HepG2 (cell line): ENCODE results near the gene IGHMBP2.

Experiments
- CENPT ChIP-seq: sonication (generic); formaldehyde crosslinking; IDR thresholded peaks from 2 replicates; pipeline ENCODE4 v1.8.0; 2022; ENCODE audit warnings: low read depth, mild to moderate bottlenecking, moderate library complexity, missing genetic modification reagents
- MYNN ChIP-seq: sonication (generic); formaldehyde crosslinking; IDR thresholded peaks from 2 replicates; pipeline ENCODE4 v1.4.0; 2020; ENCODE audit warnings: mild to moderate bottlenecking, low read depth, missing genetic modification reagents
- NFE2L1 ChIP-seq: sonication (generic); formaldehyde crosslinking; IDR thresholded peaks from 2 replicates; pipeline ENCODE4 v1.4.0; 2020; ENCODE audit warnings: missing genetic modification reagents, mild to moderate bottlenecking, borderline replicate concordance
- PITX1 ChIP-seq: sonication (generic); formaldehyde crosslinking; IDR thresholded peaks from 2 replicates; pipeline ENCODE4 v1.5.1; 2020; ENCODE audit warnings: mild to moderate bottlenecking, missing genetic modification reagents
- TF ChIP-seq, protein P1 (sequence below): sonication (generic); formaldehyde crosslinking; IDR thresholded peaks from 2 replicates; pipeline ENCODE4 v1.4.0; 2020; ENCODE audit warnings: mild to moderate bottlenecking, missing genetic modification reagents
- TF ChIP-seq, protein P2 (sequence below), 2 experiments: sonication (generic) in 1 of 2; formaldehyde crosslinking in 1 of 2; IDR thresholded peaks; 2 replicates each; pipeline versions ENCODE4 v1.4.0 to v1.6.1; 2018 to 2020; ENCODE audit warnings: missing genetic modification reagents in 2 of 2, borderline replicate concordance in 1 of 2, low read depth in 1 of 2, mild to moderate bottlenecking in 1 of 2, missing biosample characterization in 1 of 2
- TF ChIP-seq, protein P3 (sequence below): sonication (generic); formaldehyde crosslinking; IDR thresholded peaks from 2 replicates; pipeline ENCODE4 v1.4.0; 2020; ENCODE audit warnings: missing genetic modification reagents
- TF ChIP-seq, protein P4 (sequence below): sonication (generic); formaldehyde crosslinking; IDR thresholded peaks from 2 replicates; pipeline ENCODE4 v1.5.0; 2020; ENCODE audit warnings: mild to moderate bottlenecking, missing genetic modification reagents, moderate library complexity

DNA sequence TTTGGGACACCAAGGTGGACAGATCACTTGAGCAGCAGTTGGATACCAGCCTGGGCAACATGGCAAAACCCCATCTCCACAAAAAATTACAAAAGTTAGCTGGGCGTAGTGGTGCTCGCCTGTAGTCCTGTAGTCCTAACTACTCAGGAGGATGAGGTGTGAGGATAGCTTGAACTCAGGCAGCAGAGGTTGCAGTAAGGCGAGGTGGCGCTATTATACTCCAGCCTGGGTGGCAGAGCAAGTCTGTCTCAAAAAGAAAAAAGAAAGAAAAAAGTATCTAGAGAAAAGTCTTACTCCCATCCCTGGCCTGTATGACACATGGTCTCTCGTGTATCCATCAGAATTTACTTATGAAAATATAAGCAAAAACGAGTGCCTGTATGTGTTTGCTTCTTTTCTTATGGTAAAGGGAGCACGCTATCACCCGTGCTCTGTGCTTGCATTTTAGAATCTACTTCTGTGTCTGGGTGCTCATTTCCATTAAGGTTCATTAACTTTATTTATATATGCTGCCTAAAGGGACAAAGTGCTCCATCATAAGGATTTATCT, 46.6 kb upstream of the IGHMBP2 start:
- no peak for TF ChIP-seq CENPT (CRISPR knock-in tag)
- TF ChIP-seq, protein P1, sequence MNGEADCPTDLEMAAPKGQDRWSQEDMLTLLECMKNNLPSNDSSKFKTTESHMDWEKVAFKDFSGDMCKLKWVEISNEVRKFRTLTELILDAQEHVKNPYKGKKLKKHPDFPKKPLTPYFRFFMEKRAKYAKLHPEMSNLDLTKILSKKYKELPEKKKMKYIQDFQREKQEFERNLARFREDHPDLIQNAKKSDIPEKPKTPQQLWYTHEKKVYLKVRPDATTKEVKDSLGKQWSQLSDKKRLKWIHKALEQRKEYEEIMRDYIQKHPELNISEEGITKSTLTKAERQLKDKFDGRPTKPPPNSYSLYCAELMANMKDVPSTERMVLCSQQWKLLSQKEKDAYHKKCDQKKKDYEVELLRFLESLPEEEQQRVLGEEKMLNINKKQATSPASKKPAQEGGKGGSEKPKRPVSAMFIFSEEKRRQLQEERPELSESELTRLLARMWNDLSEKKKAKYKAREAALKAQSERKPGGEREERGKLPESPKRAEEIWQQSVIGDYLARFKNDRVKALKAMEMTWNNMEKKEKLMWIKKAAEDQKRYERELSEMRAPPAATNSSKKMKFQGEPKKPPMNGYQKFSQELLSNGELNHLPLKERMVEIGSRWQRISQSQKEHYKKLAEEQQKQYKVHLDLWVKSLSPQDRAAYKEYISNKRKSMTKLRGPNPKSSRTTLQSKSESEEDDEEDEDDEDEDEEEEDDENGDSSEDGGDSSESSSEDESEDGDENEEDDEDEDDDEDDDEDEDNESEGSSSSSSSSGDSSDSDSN (CRISPR knock-in tag) = no peak
- no peak for TF ChIP-seq PITX1 (CRISPR knock-in tag)
- TF ChIP-seq, protein P2, sequence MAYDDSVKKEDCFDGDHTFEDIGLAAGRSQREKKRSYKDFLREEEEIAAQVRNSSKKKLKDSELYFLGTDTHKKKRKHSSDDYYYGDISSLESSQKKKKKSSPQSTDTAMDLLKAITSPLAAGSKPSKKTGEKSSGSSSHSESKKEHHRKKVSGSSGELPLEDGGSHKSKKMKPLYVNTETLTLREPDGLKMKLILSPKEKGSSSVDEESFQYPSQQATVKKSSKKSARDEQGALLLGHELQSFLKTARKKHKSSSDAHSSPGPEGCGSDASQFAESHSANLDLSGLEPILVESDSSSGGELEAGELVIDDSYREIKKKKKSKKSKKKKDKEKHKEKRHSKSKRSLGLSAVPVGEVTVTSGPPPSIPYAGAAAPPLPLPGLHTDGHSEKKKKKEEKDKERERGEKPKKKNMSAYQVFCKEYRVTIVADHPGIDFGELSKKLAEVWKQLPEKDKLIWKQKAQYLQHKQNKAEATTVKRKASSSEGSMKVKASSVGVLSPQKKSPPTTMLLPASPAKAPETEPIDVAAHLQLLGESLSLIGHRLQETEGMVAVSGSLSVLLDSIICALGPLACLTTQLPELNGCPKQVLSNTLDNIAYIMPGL (CRISPR knock-in tag; IDR thresholded peaks at IDR 0.05; ENCODE audit: borderline replicate concordance in 1 of 2, low read depth in 1 of 2) = no peak
- TF ChIP-seq, protein P3, sequence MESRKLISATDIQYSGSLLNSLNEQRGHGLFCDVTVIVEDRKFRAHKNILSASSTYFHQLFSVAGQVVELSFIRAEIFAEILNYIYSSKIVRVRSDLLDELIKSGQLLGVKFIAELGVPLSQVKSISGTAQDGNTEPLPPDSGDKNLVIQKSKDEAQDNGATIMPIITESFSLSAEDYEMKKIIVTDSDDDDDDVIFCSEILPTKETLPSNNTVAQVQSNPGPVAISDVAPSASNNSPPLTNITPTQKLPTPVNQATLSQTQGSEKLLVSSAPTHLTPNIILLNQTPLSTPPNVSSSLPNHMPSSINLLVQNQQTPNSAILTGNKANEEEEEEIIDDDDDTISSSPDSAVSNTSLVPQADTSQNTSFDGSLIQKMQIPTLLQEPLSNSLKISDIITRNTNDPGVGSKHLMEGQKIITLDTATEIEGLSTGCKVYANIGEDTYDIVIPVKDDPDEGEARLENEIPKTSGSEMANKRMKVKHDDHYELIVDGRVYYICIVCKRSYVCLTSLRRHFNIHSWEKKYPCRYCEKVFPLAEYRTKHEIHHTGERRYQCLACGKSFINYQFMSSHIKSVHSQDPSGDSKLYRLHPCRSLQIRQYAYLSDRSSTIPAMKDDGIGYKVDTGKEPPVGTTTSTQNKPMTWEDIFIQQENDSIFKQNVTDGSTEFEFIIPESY (CRISPR knock-in tag) = no peak
- TF ChIP-seq, protein P4, sequence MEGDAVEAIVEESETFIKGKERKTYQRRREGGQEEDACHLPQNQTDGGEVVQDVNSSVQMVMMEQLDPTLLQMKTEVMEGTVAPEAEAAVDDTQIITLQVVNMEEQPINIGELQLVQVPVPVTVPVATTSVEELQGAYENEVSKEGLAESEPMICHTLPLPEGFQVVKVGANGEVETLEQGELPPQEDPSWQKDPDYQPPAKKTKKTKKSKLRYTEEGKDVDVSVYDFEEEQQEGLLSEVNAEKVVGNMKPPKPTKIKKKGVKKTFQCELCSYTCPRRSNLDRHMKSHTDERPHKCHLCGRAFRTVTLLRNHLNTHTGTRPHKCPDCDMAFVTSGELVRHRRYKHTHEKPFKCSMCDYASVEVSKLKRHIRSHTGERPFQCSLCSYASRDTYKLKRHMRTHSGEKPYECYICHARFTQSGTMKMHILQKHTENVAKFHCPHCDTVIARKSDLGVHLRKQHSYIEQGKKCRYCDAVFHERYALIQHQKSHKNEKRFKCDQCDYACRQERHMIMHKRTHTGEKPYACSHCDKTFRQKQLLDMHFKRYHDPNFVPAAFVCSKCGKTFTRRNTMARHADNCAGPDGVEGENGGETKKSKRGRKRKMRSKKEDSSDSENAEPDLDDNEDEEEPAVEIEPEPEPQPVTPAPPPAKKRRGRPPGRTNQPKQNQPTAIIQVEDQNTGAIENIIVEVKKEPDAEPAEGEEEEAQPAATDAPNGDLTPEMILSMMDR (CRISPR knock-in tag) = peak; percentile 46
- TF ChIP-seq NFE2L1 = no peak
- TF ChIP-seq MYNN (CRISPR knock-in tag) = no peak
